Right kidney (tissue), 1 donor: ENCODE results near the gene TSPAN4.

ENCODE experiments used
- DNase-seq: peaks from one replicate; pipeline ENCODE4 v3.0.0-alpha.2; 2016

The TSPAN4 gene

DNA sequence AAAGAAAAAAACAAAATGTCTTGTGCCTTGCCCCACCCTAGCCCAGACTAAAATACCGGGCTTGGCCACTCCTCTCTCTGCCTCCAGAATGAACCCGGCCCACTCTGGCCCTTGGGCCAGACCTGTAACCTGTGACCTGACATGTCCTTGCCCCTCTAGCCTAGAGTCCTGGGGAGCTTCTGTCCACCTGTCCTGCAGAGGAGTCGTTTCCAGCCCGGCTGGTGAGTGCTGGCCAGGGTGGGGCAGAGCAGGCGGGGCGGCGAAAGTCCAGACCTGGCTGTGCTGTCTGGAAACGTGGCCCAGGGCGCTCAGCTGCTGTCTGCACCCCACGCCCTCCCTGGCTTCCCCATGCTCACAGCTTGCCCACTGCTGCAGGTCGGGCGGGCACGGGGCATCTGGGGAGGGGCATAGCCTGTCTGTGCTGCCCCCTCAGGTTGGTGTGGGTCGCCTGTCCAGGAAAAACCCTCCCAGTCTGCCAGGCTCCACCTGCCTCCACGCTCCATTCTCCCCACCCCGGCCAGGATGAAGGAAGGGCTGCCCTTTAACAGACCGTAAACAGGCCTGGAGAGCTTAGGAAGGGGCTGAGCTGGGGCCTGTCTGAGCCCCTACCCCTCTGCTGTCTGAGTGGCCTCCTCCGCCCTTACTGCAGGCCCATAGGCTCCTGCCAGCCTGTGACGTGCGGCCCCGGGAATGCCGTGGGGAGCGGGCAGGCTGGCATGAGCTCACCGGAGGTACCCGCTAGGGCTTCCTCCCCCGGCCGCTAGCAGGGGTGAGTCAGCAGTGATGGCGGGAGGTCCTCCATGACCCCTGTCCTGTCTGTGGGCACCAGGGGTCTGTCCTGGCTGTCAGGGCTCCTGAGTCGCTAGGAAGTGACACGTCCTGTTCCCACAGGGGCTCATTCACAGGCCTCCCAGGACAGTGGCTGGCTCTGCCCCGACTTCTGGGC, 8.0 kb upstream of the TSPAN4 start:
- DNase-seq: peak; percentile 67

DNA sequence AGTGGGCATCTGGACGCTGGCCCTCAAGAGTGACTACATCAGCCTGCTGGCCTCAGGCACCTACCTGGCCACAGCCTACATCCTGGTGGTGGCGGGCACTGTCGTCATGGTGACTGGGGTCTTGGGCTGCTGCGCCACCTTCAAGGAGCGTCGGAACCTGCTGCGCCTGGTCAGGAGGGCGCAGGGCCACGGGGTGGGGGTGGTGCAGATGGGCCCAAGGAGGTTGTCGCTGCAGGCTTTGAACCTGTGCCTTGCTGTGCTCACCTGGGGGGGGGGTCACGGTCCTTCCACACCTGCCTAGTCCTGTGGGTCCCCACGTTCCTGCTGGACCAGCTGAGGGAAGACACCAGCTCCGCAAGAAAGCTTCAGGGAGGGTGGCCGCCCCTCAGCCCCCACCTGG, 6.4 kb upstream of the TSPAN4 start:
- no peak for DNase-seq

DNA sequence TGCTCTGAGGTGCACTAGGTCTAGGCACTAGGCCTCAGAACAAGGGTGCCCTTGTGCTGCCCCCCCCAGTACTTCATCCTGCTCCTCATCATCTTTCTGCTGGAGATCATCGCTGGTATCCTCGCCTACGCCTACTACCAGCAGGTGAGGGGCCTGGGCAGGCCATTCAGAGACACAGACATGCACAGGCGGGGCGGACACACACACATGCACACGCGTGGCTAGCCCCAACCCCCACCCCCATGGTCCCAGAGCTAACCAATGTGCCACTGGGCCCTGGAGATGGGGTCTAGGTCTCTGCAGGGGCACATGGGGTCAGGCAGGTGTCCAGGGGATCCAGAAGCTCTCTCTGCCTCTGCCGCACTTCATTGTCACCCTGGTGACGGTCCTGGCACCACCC, 6.0 kb upstream of the TSPAN4 start:
- no peak for DNase-seq

GRCh38 chr11:837189-837989, 5.3 kb upstream of the TSPAN4 start:
- no peak for DNase-seq

- no peak for DNase-seq
These were observed 4.7 kb upstream of the TSPAN4 start for GRCh38 chr11:837990-838307.

- no peak for DNase-seq
These were observed 4.0 kb upstream of the TSPAN4 start for GRCh38 chr11:838441-839279.

DNA sequence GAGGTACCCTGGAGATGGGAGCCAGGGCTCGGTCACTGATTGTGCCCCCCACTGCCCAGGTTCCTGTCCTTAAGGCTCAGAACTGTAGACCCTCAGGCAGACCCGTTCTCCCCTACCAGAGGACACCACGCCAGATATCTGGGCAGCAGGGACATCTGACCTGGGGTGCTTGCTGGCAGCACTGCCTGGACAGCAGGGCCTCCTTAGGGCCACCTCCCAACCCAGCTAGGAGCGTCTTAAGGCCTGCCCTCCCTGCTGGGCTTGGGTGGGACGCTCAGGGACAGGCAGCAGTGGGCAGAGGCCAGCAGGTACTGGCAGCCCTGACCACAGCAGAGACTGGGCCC, 3.4 kb upstream of the TSPAN4 start:
- no peak for DNase-seq

DNA sequence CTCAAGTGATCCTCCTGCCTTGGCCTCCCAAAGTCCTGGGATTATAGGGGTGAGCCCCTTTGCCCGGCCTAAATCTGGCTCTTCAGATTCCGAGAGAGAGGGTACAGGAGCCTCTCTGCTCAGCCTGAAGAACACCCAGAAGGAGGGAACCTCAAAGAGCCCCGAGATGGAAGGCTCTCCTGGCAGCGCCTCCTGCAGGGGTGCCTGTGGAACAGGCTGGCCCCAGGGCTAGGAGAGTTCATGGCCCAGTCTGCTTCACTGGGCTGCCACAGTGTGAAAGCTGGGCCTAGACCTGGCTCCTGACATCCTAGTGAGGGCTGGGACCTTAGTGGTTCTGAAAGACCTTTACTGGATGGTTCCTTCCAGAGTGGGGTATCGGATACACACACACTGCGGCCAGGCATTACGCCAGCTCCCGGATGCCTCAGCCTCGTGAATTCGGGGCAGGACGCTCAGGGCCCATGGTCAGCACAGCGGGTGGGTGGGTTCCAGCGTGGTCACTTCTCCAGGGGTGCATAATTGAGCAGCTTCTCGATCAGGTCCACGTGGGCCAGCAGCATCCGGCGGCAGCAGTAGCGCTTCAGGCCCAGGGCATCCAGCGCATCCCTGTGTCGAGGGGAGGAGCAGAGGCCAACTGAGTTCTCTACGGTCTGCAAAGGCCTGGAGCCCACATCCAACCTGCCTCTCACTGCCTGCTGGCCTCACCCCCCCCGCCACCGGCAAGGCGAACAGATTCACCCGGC, 2.6 kb upstream of the TSPAN4 start:
- no peak for DNase-seq

- peak; percentile 69 for DNase-seq
These were observed 677 bp upstream of the TSPAN4 start for GRCh38 chr11:841981-842369.

DNA sequence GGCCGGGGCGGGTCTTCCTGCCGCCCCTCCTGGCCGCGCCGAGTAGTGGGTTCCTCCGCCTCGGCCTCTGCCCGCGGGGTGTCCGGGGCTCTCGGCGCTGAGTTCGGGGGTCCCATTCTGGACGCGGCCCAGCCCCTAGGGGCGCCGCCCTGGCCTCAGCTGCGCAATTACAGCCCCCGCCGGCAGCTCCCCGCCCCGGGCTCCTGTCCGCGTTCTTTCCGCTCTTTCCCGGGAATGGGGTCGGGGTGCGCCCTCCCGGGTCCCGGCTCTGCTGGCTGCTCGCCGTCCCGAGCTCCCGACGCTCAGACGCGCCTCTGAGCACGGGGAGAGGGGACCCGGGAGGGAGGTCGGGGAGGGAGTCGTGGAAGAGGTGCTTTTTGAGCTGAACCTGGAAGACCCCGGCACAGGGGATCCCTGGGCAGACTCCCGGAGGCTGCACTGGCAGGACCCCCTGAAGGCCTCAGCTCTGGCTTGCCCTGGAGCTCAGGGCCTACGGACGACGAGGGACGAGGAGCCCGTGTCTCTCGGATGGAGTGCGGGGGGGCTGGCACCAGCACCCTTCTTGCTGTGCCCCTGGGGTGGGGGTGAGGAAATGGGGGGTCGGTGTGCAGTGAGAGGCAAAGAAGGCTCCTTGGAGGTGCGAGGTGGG, 558 bp downstream of the TSPAN4 start:
- DNase-seq: no peak

DNA sequence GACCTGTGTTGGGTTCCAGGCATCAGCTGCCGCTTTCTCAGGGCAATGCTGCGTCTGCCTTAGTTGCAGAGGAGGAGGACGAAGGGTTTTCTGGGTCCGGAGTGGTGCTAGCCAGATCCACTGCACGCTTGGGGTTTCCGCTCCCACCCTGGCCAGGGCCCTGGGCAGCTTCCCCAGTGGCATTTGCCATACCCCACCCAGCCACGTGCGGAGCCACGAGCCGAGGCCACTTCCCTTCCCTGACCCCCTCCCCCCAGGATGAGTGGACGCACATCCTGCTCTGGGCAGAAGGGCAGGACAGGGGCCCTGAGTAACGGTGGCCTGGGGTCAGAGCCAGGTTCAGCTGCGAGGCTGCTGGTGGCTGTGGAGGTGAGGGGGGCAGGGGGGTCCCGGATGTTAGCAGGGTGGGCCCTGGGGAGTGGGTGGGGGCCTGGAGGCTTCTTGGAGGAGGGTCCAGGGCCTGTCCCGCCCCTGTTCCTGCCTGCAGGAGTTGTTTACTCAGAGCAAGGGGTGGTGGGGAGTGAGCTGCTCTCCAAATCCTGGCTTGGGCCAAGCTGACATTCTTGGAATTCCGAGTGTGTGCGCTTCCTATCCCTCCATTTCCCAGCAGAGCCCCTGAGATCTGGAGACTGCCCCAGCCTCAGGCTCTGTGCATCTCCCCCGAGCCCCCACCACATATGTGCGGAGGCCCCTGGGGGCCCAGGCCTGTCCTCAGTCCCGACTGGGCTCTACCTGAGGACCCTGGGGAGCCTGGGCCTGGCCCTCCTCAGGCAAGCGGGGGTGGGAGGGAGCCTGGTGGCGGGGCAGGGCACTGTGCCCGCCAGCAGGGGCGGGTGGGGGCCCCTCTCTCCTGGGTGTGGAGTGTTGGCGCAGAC, 1.4 kb downstream of the TSPAN4 start:
- DNase-seq: no peak

GRCh38 chr11:844693-845644, 2.3 kb downstream of the TSPAN4 start:
- no peak for DNase-seq

DNA sequence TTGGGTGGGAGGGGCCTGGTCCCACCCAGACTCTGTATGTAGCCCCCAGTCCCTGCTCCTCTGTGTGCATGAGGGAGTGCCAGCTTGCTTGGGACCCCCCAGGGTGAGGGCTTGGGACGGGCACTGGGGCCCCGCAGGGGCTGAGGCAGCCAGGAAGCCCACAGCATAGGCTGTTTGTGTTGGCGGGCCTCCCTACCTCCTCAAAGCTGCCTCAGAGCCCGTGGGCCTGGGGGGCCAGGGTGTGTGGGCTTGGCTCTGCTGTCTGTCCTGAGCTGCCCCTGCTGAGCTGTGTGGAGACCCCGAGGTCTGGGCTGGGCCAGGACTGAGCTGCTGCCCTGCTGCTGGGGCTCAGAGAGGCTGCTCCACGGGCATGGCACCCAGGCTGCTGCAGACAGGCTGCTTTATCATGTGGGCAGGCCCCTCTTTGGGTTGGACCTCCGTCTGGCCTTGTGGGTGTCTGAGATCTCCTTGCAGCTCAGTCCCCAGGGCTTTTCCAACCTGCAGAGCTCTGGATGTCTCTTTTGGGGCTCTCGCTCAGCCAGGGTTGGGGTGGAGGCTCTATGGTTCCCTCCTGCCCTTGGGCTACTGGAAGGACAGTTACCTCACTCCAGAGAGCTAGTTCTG, 3.3 kb downstream of the TSPAN4 start:
- no peak for DNase-seq

DNA sequence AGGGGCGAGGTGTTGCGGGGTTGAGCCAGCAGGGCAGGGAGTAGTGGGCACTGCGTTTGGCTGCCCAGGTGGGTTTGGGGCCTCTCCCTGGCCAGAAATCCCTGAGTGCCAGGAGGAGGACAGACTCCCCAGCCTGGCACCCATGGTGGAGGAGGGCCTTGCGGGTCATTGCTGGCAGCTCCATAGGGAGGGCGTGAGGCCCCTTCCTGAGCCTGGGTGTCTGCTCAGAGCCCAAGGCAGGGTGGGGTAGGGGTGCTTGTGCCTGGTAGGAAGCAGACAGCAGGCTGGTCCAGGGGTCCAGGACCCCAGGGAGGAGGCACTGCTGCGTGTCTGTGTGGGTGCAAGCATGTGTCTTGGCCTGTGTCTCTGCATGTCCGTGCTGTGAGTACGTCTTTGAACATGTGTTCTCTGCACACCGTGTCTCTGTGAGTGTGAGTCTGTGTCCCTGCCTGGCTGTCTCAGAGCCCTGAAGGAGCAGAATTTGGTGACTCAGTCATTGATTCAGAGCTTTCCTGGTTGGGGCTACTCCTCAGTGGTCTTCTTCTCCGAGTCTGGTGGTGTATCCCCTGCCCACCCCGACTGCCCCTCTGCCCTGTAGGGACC, 3.9 kb downstream of the TSPAN4 start:
- no peak for DNase-seq

DNA sequence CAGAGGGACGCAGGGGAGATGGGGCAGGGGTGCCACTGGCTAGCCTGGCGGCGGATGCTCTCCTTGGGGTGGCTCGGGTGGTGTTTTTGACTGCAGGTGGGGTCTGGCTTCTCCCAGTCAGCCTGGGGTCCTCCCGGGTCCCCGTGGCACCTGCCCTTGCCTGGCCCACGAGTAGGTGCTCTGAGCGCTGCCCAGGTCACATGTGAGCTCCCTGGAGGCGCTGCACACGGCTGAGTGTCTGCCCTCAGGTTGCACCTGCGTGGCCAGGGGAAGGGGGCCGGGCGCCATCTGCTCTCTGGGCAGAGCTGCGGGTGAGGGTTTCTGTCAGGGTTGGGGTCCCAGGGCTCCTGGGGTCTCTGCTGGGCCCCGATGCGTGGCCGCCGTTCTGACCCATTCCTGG, 5.2 kb downstream of the TSPAN4 start:
- DNase-seq: no peak

GRCh38 chr11:848380-848931, 5.8 kb downstream of the TSPAN4 start:
- no peak for DNase-seq

DNA sequence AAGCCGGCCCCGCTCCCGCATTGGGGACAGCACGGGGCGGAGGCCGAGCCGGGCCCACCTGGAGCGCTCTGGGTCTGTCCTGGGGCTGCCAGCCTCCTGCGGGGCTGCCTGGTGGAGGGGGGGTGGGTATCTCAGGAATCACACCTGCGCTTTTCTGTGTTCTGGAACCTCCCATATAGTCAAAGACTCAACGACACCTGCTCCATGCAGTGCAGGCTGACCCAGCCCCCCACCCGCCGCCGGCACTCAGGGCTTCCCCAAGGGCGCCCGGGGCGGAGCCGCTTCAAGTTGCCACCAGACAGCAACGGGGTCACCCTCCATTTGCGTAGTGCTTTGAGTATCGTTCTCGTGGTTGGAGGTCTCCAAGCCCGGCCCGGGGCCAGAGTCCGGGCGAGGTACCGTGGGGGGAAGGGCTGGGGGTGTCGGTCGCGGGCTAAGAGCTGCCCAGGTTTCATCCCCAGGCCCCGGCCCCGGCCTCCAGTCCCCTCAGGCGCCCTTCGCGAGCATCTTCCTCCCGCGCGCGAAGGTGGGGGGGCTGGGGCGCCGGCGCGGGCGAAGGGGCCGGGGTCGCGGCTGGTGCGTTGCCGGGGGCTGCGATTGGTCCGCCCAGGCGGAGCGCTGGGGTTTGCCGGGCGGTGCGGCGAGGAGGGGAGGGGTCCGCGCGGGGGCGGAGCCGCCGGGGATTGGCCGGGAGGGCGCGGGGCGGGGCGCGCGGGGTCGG, 6.6 kb downstream of the TSPAN4 start:
- DNase-seq: peak; percentile 69
